DMS114 treated with DMSO at 0.1 percent for 48 hours (cell line): Measurements from ENCODE around the gene DCTPP1.
A peak's percentile ranks its signal among the peaks of the same experiment; 100 is the strongest.
"Not testable (repeated sequence)": the region's sequence is repeated elsewhere in the genome, so short reads cannot be mapped to it uniquely, and the experiment has no call there.

Experiments
- DNase-seq: peaks from one replicate; lab custom pipeline; 2025; ENCODE audit not compliant: unreplicated experiment; lab: John Stamatoyannopoulos, UW

The DCTPP1 gene

DNA sequence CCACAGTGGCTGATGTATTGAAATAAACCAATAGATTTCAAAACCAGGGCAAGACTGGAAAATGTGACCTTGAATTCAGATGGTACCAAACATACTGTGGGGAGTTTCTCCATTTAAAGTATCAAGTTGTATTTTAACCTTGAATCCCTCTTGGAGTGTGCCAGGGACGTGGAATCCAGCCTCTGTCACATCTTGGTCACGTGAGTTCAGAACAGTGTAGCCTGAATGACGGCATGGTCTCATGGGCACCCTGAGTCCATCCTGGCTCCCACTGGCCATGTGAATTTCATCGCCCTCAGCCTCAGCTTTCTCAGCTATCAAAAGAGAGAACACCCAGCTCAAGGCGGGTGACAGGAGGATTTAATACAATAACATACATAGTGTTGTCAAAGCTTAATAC lies 15.7 kb downstream of the DCTPP1 start:
- DNase-seq = no peak

- DNase-seq = no peak
These were observed 16.6 kb downstream of the DCTPP1 start for GRCh38 chr16:30413112-30413806.

GRCh38 chr16:30409125-30410060 lies 20.4 kb downstream of the DCTPP1 start:
- peak; percentile 80 for DNase-seq

GRCh38 chr16:30407804-30408534 lies 21.9 kb downstream of the DCTPP1 start:
- no peak for DNase-seq

DNA sequence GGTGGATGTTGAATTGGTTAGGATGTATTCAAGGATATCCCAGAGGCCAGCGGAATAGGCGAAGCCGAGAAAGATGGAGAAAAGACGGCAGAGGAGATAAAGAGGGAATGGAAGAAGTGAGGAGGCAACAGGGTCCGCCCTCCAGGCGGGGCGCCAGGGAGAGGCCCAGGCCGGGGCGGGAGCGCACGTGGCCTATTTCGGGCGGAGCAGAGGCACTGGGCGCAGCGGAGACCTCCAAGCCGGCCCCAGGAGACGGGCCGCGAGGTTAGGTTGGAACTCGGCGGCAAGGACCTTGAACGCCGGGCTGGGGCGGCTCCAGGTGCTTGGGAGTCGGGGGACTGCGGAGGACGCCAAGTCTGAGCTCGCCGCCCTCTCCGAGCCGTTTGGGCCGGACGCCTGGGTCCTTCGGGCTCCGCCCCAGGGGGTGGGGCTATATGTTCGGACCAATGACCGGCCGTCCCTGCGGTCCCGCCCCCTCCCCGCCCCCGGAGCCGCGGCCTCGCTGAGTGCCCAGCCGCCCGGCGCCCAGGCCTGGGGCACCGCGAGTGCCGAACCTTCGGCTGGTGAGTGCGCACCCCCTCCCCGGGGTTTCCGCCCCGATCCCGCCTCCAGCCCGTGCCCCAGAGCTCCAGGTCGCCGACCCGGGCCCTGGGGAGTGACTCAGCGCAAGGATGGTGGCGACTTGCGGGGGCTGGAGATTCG lies 22.6 kb downstream of the DCTPP1 start, which contains the start of gene ZNF771:
Gene ZNF771, plus strand, starts transcription at position 505 of the 702 bp plus-strand sequence. CDS start 448 bp downstream, outside the sequence.
- DNase-seq = peak; percentile 77

DNA sequence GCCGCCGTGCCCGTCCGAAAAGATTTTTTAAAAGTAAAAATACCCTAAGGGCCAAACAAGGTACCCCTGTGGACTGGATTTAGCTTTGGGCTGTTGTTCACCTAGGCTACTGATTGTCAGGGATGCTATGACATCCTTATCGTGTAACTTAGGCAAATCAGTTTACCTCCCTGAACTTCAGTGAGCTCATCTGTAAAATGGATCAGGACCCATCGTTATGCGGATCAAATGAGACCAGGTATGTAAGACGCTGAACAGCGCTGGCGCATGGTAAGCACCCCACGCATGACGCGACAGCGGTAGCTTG lies 23.1 kb downstream of the DCTPP1 start:
- no peak for DNase-seq

DNA sequence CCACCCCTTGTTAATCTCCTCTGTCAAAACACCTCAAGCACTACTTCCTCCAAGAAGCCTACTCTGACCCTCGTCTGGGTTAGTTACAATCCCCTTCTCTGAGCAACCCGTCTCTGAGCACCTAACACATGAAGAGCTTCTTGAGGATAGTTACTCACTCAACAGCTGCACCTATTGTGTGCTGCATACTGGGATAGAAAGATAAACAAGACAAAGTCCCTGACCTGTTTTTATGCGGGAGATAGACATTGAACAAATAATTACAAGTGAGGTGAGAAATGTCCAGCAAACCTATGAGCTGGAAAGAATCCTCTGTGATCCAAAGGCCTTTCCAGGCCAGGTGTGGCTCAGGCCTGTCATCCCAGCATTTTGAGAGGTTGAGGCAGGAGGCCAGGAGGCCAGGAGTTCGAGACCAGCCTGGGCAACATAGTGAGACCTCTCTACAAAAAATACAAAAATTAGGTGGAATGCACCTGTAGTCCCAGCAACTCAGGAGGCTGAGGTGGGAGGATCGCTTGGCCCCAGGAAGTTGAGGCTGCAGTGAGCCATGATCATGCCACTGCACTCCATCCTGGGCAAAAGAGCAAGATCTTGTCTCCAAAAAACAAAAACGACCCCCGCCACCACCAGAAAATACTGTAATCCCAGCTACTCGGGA lies 27.9 kb downstream of the DCTPP1 start:
- no peak for DNase-seq

- DNase-seq = no peak
These were observed 30.2 kb downstream of the DCTPP1 start for GRCh38 chr16:30399435-30400186.

DNA sequence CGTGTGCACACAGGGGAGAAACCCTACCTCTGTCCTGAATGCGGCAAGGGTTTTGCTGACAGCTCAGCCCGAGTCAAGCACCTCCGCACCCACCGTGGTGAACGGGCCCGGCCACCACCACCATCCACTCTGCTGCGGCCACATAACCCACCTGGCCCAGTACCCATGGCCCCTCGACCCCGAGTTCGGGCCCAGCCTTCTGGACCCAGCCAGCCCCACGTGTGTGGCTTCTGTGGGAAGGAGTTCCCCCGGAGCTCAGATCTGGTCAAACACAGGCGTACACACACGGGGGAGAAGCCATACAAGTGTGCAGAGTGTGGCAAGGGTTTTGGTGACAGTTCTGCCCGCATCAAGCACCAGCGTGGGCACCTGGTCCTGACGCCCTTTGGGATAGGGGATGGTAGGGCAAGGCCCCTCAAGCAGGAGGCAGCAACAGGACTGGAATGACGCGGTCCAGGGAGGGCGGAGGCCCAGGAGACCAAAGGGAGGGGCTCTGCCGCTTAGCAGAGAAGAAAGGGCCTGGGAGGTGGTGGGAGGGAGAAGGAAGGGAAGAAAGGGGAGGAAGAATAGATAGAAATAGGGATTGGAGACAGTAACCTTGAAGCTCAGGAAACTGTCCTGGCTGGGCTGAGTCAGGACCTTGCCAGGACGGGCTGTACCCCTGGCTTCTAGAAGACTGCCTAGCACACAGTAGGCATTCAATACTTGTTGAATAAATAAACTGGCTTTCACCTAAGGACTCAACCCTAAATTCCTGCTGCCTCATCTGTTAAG lies 31.0 kb downstream of the DCTPP1 start:
- DNase-seq = no peak

GRCh38 chr16:30397776-30398660 lies 31.8 kb downstream of the DCTPP1 start:
- no peak for DNase-seq

- DNase-seq = no peak
These were observed 32.8 kb downstream of the DCTPP1 start for GRCh38 chr16:30397056-30397455.

- DNase-seq = not testable (repeated sequence)
These were observed 33.2 kb downstream of the DCTPP1 start for GRCh38 chr16:30396627-30397026.

DNA sequence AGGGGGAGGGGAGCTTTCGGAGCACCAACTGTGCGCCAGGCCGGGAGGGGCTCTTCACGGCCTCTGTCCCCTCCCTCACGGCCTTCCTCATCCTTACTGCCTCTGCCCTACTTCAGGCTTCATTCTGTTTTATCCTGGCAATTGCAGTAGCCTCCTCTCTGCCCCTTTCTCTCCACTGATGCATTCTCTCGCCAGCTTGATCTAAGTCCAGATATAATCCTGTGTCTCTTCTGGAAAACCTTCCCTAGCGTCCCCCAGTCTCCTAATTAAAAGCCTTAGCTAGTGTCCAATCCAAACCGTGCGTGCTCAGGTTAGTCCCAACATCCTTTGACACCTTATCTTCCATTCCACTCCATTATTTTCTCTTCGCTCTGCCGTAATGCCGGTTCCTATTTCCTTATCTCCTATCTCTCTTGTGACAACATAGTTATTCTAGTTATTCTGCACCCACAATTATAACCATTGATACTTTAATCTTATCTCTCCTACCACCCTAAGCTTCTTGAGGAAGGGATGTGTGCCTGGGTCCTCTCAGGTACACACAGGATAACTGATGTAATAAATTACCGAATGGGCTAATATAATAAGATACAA lies 33.7 kb downstream of the DCTPP1 start:
- DNase-seq = no peak

GRCh38 chr16:30395155-30395991 lies 34.5 kb downstream of the DCTPP1 start, which contains the start of gene ZNF48:
Gene ZNF48 (plus strand): TSS chr16:30395420. CDS start chr16:30395795, 375 bp downstream.
- peak; percentile 57 for DNase-seq

GRCh38 chr16:30394592-30395154 lies 35.2 kb downstream of the DCTPP1 start:
- no peak for DNase-seq

DNA sequence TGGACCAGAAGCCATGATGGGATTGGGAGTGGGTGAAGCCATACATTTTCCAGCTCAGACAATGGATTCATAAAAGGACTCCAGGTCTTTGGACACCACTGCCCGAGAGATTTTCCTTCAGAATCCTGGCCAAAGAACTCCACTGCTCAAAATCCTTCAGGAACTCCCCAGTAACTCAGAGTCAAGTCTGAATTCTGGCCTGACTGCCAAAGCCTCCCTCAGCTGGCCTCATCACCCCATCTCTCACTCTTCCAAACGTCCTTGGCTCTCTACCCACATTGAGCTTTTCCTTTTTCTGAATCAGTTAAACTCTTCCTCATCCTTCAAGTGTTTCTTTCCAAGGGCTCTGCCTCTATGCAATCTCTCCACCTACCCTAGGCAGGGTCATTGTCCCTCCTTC lies 46.3 kb downstream of the DCTPP1 start:
- DNase-seq = no peak
